Globus pallidus (tissue), 1 donor: ENCODE results near the gene HCFC1.

Source experiments
- DNase-seq: peaks from one replicate; pipeline ENCODE4 v3.0.0-alpha.2; 2015; ENCODE audit warnings: low spot score

HCFC1 gene

DNA sequence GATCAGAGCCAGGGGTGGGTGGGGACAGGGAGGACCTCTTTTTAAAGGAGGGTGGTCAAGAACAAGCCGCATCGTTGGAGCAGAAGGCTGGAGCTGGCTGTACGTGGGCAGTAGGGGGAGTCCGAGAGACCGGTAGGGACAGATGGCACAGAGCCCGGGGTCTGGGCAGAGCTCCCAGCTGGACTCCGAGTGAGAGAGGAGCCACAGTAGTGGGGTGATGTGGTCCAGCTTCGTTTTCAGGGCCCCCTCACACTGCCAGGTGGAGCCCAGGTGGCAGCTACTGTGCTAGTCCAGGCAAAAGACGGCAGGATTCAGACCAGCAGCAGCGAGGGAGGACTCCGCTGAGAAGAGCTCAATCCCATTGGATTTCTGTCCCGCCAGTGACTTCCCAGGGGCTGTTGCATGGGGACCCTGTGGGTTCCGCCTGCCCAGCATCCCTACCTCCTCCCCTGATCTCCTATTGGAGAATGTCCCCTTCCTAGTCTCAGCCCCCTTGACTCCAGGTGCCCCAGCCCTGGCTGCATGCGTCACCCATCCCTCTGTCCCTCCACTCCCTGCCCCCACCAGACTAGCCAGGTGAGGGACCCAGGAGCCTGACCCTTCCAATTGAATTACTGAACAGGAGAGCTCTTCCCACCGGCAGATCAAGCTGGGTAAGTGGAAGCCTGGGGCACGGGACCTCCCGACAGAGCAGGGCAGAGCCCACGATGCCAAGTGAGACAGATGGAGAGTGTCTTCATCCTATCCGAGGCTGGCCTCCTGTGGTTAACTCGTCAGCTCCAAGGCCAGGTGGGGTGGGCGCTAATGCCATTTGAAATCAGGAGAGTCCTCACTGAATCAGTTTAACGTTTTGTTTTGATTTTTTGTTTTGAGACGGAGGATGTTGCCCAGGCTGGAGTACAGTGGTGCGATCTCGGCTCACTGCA is 48.4 kb downstream of the HCFC1 start:
- no peak for DNase-seq

DNA sequence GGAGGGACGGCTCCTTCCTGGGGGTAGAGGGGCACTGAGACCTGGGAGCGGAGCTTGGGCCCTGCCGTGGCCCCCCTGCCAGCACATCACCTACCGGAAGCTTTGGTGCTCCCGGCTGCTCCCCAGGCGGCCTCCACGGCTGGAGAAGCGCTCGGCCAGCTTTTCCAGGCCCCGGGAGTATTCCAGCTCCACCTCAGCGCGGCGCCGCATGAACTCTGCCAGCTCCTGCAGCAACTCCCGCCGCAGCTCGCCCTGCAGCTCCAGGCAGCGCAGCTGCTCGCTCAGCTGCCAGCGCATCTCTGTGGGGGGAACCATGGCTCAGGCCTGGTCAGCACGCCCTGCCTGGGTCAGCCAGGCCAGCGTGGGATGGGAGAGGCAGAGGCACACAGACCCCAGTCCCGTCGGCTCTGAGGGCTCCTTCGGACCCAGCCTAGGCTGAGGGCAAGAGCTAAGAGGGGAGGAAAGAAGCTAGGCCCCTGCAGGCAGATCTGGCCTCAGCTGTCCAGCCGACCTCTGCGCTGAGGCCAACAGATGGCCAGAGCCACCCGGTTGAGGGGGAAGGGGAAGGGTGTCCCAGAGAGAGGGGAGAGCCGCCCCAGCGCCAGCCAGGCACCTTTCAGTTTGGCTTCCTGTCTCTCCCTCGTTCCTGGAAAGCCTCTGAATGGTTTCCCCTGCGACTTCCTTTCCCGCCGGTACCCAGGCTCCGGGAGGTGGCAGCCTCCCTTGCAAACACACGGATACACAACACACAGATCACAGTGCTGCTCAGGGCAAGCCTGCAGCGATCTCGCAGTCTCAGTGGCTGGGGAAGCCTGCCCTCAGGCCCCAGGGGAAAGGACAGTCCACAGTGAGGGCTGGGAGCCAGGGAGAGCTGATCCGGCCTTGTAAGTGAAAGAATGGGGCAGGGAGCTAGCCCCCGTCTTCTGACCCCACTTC is 49.8 kb downstream of the HCFC1 start:
- DNase-seq, result no peak

DNA sequence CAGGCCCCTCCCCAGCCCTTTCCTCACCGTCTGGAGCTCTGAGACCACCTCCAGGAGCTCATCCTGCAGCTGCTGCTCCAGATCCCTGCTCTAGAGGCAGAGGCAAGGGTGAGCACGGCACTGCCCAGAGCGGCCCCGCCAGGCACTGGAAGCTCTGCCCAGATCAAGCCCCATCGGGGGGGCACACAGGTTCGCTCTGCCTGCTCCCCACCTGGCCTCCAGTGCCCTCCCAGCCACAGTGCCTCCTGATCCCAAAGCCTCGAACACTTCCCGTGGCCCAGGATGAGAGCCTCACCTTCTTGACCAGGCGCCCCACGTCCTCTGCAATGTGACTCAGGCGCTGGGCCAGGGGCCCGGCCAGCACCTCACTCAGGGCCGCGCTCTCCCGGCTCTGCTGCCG is 50.5 kb downstream of the HCFC1 start:
- DNase-seq, result no peak

DNA sequence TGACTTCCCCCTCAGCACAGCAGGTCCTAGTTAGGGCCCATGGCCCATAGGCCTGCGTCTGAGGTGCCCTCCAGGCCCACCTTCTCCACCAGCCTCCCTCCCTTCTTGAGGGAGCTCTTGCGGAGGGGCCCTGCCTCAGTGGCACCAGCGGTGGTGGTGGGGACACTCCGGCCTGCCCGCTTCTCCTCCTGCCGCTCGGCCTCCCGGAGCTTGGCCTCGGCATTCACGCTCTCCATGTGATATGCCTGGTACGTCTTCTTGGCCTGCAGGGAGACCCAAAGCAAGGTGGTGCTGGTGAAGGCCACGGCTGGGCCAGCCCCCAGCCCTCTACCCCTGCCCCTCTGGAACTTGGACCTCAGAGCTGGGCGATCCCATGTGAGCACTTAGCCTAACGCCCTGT is 51.1 kb downstream of the HCFC1 start:
- DNase-seq, result no peak

DNA sequence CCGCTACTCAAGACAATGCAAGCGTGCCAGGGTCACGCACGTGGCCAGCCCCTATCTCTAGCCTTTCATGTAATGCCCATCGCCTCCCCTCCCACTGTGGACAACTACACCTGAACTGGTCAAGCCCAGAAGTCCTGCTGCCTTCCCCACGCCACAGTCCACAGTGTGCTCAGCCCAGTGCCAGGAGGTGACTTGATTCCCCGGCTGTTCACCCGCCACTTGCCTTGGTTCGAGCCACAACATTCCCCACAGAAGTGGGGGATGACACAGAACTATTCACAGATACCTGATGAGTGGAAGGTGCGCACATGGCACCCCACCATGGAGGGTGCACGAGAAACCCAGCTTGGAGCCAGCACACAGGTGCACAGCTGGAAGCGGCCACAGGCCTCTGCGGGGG is 52.3 kb downstream of the HCFC1 start:
- DNase-seq, result no peak

DNA sequence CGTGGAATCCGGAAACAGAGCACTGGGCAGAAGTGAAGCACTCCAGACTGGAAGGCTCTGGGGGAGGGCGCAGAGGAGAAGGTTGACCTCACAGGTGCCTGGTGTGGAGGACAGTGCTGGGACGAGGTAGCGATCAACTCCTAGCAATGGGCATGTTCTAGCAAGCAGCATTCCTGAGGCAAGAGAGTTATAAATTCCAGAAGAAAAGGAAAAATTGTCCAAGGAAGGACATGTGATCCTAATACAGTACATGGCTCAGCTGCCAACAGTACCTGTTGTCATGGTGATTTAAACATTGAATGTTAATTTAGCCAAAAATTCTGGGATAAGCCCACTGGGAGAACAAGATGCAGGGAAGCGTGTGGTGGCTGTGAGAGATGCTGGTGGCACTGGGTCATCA is 53.7 kb downstream of the HCFC1 start:
- no peak for DNase-seq

DNA sequence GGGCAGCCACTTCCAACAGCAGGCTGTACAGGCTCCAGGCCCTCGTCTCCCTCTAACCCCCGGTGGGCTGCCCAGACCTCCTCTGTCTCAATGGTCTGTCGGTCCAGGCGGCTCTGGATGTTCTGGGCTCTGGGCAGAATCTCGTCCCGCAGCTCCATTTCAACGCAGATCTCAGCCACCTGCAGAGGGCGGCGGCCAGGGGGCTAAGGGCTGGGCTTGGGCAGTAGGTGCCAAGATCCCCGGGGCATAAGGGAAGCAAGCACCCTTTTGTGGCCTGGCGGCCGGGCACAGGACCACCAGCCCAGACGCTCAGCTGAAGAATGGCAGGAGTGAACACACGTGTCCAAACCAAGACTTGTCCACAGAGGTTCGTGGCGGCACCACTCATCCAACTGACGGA is 57.9 kb downstream of the HCFC1 start:
- DNase-seq, result no peak

DNA sequence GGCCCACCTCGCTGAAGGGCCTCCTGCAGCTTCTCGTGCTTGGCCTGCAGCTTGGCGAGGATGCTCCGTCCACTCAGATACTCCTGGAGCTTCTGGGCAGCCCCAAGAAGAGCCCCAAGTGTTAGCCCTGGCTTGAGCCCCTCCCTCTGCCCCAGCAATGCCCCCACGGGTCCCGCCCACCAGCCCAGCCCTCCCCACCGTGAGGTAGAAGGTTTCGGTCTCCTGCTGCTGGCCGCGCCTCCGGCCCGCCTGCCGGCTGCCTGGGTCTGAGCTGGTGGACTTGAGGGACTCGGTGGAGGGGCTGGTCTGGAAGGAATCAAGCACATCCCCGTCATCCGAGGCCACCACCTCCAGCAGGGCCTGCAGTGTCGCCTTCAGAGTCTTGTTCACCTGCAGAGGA is 58.4 kb downstream of the HCFC1 start:
- DNase-seq, result no peak

DNA sequence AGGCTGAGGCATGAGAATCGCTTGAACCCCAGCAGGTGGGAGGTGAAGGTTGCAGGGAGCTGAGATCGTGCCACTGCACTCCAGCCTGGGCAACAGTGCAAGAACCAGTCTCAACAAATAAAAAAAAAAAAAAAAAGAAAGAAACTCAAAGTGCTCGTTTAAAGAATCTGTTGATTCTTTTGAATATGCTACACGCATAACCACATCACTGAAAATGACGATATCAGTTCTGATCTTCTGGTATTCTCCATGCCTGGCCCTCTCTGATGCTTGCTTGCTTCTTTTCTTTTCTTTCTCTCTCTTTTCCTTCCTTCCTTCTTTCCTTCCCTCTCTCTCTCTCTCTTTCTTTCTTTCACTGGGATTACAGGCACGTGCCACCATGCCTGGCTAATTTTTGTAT is 59.8 kb downstream of the HCFC1 start:
- DNase-seq, result no peak

DNA sequence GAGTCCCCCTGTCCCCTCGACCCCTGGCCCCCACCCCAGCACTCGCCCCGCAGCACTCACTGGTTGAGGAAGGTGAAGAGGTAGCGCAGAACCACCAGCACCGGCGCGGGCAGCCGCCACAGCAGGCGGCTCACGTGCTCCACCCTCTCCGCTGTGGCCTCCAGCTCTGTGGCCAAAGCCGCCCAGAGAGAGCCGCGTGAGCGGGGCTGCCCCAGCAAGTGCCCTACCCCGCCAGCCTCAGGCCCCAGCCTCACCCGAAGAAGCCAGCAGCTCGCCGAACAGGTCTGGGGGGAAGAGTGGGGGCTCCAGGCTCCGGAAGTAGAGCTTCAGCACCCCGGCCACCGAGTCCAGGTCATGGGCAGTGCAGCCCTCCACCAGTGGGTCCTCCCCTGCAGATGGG is 61.2 kb downstream of the HCFC1 start:
- no peak for DNase-seq

DNA sequence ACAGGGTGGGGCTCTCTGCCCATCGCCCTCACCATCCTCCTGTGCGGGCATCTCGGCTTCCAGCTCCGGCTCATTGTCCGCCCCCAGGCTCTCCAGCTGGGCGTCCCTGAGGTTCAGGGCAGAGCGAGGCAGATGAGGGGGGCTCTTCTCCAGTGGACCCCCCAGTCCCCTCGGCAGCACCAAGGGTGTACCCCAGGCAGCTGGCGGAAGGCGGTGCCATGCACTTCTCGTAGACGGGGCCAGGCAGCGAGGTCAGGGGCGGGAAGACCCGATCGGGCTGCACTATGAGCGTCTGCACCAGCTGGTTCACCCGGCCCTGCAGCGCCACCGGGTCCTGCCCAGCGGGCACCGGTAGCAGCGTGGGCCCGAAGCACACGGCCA is 61.6 kb downstream of the HCFC1 start:
- no peak for DNase-seq

DNA sequence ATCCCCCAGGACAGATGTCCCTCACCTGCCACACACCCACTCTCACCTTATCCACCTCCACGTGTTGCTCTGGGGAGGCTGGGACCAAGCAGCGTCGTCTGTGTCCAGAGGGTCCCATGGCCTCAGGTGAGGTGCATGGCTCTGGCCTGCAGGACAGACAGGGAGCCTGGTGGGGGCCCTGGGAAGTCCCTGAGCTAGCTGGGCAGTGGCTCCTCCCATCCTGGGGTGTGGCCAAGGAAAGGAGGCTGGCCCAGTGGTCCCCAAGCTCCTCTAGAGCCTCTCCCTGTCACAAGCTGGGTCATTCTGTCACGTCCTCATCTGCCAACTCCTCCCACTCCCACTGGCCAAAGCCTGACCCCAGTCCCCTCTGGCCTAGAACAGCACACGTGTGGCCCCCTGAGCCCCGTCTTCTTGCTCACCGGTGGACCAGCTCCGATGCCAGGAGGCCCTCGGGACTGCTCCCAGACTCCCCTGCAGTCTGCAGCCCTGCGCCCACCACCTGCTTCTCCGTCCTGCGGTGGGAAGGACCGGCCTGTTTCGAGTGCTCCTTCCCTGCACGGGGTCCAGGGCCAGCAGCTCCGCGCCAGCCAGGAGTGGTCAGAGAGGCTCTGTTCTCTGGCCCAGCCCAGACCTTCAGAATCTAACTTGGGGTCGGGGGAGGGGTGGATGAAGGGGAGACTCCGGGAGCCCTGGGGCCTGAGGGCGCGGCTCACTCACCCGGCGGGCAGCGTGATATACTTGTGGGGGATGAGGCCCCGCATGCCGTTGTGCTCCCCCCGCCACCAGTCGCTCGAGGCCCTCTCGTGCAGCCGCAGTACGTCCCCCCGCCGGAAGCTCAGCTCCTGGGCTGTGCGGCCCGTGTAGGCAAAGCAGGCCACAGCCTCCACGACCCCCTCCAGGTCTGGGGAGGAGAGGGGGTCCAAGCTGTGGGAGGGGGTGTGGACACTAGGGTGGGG is 62.3 kb downstream of the HCFC1 start:
- DNase-seq, result no peak

DNA sequence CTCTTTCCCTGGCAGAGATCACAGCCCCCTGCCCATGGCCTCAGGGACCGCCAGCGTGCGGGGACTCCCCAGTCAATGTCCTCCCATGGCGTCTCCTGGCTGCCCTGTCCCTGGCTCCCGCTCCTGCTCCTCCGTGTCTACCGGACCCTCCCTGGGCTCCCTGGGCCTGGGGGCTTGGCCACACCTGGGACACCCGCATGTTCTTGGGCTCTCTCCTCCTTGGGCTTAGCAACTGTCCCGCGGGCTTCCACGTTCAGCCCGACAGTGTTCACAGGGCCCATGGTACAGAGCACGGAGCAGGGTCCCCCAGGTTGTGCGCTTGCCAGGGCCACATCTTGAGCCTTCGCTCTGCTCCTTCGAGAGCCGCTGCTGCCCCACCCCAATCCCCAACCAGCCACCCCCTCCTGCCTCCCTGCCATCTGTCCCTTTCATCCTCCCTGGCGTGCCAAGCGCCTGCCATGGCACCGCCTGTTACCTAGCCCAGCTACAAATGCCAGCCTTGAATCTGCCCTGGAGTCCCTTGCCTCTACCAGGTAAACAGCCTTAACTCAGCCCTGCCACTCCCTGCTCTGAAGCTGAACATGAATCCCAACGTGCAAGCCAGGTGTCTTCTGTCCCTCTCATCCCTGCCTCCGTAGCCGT is 63.3 kb downstream of the HCFC1 start:
- DNase-seq, result no peak

DNA sequence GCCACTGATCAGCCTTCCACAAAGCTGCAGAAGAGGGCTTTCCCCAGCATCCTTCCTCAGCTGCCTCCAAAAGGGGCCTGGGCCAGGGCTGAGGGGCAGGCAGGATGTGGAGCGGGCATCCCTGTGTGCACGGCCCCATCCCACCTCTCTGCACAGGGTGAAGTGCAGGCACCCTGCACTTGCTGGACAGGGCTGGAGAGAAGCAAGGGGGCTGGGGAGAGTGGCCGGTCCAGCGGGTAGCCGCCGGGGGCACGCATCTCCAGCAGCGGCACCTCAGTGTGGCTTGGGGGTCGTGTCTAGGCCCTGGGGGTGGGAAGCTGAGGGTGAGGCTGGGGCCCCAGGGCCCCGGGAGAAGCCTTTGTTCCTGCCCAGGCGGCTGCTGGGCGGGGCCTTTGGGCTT is 64.2 kb downstream of the HCFC1 start:
- DNase-seq, result no peak

DNA sequence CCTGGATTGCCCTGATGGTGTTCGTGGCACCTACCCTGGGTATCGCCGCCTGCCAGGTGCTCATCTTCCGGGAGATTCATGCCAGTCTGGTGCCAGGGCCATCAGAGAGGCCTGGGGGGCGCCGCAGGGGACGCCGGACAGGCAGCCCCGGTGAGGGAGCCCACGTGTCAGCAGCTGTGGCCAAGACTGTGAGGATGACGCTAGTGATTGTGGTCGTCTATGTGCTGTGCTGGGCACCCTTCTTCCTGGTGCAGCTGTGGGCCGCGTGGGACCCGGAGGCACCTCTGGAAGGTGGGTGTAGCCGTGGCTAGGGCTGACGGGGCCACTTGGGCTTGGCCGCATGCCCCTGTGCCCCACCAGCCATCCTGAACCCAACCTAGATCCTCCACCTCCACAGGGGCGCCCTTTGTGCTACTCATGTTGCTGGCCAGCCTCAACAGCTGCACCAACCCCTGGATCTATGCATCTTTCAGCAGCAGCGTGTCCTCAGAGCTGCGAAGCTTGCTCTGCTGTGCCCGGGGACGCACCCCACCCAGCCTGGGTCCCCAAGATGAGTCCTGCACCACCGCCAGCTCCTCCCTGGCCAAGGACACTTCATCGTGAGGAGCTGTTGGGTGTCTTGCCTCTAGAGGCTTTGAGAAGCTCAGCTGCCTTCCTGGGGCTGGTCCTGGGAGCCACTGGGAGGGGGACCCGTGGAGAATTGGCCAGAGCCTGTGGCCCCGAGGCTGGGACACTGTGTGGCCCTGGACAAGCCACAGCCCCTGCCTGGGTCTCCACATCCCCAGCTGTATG is 65.3 kb downstream of the HCFC1 start:
- DNase-seq, result no peak

DNA sequence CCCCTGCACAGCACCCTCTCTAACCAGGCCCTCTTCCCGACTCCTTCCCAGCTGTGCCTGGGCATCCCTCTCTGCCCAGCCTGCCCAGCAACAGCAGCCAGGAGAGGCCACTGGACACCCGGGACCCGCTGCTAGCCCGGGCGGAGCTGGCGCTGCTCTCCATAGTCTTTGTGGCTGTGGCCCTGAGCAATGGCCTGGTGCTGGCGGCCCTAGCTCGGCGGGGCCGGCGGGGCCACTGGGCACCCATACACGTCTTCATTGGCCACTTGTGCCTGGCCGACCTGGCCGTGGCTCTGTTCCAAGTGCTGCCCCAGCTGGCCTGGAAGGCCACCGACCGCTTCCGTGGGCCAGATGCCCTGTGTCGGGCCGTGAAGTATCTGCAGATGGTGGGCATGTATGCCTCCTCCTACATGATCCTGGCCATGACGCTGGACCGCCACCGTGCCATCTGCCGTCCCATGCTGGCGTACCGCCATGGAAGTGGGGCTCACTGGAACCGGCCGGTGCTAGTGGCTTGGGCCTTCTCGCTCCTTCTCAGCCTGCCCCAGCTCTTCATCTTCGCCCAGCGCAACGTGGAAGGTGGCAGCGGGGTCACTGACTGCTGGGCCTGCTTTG is 66.0 kb downstream of the HCFC1 start:
- DNase-seq, result no peak

DNA sequence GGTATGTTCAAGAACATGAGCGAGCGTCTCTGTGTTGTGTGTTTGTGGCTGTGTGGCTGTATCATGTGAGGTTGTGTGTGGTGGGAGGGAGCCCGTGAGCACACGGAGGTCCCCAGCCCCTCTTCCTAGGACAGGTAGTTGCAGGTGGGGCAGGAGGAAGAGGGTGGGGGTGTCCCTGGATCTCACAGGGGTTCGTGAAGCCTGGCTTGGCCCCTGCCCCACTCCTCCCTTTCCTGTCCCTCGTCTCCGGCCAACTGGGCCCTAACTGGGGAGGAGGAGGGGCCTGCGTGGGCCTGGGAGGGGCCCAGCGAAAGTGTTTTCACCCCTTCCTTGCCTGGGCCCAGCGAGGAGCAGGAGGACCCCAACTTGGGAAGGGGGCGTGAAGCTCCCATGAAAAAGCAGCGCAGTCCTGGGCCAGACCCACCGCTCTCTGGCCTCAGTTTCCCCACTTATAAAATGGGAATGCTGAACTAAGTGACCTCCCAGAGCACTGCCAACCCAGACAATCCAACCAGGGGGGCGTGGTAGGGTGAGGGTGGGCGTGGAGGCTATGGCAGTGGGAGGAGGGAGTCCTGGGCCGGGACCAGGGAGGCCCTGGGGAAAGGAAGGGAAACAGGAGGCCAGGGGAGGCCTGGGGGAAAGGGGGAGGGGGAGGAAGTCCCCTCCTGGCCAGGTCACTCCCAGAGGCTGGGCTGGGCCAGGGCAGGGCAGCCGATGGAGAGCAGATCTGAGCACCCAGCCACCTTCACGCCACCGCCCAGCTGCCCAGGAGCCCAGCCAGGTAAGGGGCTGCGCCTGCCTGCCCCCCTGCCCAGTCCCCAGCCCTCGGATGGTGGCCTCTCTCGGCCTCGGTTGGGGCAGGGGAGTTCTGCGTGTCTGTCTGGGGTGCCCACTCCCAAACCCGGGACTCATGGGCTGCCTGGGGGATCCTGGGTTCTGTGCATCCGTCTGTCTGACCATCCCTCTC is 67.3 kb downstream of the HCFC1 start, which contains the start of gene AVPR2:
Gene AVPR2, plus strand, starts transcription at position 683 of the 967 bp plus-strand sequence. CDS start 473 bp downstream, outside the sequence.
- no peak for DNase-seq

DNA sequence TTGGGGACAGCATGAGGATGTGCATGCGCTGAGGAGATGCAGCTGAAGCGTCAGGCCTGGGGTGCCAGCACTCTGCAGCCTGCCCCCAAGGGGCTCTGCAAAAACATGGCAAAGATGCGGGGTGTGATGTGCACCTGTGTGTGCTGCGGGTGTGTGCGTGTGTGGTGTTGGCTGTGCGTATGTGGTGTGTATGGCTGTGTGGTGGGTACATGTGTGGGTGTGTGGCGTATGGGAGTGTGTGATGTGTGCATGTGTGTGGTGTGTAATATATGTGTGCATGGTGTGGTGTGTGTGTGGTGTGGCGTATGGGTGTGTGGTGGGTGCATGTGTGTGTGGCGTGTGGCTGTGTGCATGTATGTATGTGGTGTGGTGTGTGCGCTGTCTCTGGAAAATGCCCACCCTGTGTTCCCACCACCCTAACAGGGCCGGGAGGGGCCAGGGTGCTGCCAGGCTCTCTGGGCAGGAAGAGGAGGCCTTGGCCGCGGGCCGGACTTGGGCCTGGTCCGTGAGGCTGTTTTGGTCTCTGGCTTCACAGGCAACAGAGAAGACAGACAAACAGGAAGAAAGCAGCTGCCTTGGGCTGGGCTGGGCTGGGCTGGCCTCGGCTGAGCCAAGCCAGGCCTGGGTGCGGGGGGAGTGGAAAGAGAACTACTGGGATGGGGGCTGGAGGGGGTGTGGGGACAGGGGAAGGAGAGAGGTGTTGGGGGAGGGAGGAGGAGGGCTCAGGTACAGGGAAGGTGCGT is 68.2 kb downstream of the HCFC1 start:
- no peak for DNase-seq
